NCI-H526 treated with DMSO at 0.1 percent for 48 hours (cell line): ENCODE results near the gene PUSL1.

Experiments
- DNase-seq: peaks from one replicate; lab custom pipeline; 2025; lab: John Stamatoyannopoulos, UW

PUSL1 gene

DNA sequence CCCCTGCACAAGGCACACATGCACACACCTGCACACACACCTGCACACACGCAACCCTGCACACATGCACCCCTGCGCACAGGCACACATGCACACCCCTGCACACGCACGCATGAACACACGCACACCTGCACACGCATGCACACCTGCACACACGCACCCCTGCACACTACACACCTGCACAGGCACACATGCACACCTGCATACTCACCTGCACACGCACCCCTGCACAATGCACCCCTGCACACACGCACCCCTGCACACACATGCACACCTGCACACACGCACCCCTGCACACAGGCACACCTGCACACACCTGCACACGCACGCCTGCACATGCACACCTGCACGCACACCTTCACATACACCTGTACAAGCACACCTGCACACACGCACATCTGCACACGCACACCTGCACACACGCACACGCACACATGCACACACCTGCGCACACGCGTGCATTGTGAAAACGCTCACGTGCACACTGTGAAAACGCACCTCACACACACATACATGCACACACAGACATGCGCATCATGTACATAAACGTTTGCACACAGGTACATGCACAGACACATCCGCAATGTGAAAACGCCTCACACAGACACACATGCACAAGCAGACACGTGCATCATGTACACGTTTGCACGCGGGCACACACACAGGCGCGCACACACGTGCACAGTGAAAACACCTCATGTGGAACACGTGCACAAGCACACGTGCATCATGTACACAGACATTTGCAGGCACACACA, 32.6 kb downstream of the PUSL1 start:
- no peak for DNase-seq

DNA sequence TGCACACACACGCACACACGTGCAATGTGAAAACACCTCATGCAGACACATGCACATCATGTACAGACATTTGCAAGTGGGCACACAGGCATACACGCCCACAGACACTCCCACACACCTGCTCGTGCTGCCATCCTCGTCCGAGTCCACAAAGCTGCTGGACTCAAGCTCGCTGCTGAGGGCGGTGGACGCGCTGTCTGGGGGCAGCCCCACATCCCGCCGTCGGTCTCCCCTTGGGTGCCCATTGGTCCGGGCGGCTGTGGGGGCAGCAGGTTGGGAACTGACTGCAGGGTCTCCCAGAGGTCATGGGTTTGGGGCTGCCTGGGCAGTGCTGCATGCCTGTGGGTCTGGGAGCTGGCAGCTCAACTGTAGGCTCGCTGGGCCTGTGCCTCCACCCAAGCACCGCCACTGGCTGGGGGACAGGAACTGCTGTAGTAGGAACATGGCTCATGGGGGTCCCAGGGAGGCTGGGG, 33.2 kb downstream of the PUSL1 start:
- no peak for DNase-seq

- no peak for DNase-seq
Observed at GRCh38 chr1:1342061-1342562, 33.7 kb downstream of the PUSL1 start.

DNA sequence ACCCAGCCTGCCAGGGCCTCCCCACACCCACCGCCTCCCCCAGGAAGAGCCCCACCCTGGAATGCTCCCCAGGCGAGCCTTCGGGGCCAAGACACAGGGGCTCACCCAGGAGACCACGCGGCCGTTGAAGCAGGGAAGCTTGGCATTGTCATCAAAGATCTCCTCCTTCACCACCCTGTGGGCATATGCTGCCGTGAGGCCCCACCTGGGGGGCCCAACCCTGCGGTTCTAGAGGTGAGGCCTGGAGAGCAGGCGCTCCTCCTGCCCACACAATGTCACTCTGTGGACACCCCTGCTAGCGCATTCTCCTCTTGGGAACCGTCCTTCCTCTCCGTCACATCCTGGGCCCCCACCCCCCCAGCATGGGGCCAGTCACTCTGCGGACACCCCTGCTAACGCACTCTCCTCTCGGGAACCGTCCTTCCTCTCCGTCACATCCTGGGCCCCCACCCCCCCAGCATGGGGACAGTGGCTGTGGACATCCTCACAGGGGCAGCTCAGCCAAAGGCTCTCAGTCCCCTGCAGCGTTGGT, 34.3 kb downstream of the PUSL1 start:
- no peak for DNase-seq

- no peak for DNase-seq
Observed at GRCh38 chr1:1343811-1344421, 35.5 kb downstream of the PUSL1 start.

DNA sequence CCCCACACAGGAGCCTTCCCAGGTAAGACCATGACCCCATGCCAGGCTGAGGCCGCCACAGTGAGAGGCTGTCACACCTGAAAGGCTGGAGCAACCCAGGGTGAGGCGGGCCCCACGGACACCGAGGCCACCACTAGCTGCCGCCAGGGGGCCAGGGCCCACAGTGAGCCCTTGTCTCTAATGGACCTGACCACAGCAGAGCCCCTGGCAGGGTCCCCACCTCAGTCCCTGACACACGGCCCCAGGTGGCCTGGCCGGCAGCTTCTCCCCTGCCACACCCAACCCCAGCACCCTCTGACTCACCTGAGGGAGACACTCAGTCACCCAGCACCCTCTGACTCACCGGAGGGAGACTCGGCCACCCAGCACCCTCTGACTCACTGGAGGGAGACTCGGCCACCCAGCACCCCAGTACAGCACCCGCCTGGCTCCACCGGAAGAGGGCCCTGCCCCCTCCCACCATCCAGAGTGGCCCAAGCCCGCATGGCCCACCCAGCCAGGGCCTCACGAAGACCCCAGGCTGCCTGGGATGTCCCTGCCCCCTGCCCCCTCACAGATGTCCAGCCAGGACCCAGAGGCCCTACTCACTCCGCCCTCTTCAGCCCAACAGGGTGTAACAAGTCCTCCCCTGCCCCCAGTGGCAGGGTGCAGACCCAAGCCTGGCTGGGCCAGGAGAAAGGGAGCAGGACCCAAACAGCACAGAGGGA, 36.4 kb downstream of the PUSL1 start:
- no peak for DNase-seq

DNA sequence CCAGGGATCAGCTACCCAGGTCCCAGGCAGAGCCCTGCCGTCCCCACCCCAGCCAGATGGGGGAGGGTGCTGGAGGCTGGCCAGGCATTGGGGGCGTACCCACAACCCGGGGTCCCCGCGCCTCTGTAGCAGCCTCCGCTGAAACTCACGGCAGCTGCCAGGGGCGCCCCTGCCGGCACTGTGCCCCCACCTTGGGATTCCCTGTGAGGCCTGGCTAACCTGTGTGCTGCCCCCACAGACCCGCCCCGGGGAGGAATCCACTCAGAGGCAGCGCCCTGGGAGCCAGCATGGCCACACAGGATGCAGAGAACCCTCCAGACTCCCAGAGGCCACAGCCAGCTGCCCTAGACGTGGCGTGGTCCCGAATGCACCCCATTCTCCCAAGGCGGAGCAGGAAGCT, 37.0 kb downstream of the PUSL1 start:
- no peak for DNase-seq

DNA sequence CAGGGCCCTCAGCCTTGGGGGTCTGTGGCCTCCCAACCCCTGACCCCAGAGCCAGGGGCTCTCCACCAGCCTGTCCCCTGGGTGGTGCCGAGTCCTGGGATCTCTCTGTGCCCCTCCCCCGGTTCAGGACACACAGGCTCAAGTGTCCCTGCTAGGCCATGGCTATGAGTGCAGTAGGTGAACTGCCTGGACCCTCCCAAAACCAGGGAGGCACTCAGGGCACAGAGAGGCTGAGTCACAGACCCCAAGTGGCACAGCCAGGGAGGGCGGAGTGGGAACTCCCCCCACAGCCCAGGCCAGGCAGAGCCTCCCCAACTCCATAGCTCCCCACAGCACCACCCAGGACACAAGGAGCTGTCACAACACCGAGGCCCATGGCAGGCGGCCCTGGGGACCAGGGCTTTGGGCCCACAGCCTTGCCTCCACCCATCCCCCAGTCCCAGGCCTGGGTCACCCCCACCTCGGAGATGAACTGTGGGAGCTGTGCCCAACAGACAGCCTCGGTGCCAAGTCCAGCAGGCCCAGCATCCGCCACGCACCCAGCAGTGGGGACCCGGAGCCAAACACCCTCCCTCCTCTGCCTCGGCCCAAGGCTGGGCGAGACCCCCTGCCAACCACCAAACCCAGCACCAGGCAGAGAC, 37.6 kb downstream of the PUSL1 start:
- no peak for DNase-seq

- no peak for DNase-seq
Observed at GRCh38 chr1:1346501-1346890, 38.1 kb downstream of the PUSL1 start.

- DNase-seq = no peak
Observed at GRCh38 chr1:1347026-1347595, 38.7 kb downstream of the PUSL1 start.

DNA sequence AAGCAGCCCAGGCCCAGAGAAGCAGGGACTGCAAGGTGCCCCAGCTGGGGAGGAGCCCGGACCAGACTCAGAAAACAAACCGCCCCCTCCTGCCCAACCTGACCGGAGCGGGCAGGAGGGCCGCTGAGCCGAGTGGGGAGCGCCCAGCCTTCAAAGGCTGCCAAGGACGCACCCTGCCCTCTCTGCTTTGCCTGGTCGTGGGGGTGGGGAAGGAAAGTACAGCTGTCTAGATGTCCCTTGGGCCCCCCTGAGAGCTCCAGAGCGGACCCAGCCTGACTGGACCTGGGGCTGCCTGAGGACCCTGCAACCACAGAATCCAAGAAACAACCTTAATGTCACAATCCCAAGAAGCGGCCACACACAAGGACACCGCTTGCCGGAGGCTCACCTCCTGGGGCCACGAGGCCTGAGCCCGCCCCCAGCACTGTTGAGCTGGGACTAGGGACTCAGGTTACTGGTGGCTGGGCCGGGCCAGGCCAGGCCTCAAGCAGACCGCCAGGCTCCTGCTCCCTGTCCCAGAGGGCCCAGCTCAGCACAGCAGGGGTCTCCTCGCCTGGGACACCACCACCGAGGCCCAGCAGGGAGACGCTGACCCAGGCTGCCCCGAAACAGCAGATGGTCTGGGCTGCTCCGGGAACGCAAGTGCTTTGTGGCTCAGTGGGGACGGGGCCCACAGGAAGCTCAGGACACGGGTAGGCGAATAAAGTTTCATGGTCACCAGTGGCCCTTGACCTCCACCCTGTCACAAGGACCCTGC, 39.4 kb downstream of the PUSL1 start:
- DNase-seq = no peak

DNA sequence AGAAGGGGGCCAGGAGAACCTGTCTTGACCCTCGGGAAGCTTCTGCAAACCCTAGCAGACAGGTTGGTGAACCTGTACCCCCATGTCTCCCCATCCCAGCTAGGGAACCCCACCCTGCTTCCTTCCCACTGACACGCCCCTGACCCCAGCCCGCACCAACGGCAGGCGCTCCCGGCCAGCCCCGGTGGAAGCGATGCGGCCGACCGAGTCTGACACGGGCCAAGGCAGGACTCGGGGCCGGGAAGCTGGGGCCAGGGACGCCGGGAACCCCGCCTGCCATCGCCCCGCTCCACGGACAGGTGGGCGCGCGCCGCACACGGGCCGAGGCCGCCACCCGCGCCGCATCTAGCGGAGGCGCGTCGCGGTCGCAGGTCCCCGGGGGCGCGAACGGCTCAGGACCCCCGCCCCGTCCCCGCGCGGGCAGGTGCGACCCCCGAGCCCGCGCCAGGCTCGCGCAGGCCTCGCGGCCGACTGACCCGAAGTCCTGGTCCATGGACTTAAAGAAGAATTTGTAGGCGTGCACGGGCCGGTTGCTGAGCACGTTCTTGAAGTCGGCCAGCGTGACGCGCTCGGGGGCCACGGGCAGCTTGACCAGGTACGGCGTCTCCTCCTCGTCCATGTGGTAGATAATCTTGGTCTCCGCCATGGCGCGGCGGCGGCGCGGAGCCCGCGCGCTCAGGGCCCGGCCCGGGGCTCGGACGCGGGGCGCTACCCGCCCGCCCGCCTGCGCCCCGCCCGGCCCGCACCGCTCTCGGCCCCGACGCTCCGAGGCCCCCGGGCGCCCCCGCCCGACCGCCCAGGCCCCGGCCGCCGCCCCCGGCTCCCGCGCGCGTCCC, 40.2 kb downstream of the PUSL1 start:
- DNase-seq = no peak

GRCh38 chr1:1349256-1350012, 41.0 kb downstream of the PUSL1 start, which contains the start of gene DVL1:
Gene DVL1, minus strand, starts transcription at chr1:1349418. Its CDS starts 353 bp downstream, at chr1:1349065.
- no peak for DNase-seq

- no peak for DNase-seq
Observed at GRCh38 chr1:1351511-1352427, 43.4 kb downstream of the PUSL1 start.

DNA sequence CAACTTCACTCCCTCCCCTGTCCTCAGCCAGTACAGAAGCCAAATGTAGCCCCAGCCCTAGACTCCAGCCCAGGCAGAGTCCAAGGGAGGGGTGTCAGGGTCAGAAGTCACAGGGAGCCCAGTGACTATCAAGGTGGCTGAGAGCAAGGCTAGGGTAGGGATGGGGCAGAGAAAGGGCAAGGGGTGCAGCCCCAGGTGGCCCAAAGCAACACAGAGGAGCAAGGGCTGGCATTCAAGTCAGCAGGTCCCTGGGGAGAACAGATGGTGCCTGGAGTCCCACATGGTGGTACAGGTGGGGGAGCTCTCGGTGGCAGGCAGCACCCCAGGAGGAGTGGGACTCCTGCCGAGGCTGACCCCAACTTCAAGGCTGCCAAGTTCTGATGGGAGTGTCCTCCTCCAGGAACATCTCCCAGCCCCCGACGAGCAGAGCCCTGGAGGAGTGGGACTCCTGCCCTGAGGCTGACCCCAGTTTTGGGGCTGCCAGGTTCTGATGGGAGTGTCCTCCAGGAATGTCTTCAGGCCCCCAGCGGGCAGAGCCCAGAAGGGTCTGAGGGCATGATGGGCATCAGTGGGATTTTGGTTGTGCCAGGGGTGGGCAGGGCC, 44.5 kb downstream of the PUSL1 start:
- no peak for DNase-seq

- no peak for DNase-seq
Observed at GRCh38 chr1:1353389-1354151, 45.2 kb downstream of the PUSL1 start.
